Heart left ventricle (tissue), 13 donors: ENCODE data around the gene AGPAT3.

Experiments used
- POLR2A ChIP-seq, 2 donors: fragments of 450-650 bp; IDR thresholded peaks; one replicate each; pipeline ENCODE4 v1.6.1; 2017; ENCODE audit warnings: antibody characterized with exemption in 2 of 2, mild to moderate bottlenecking in 2 of 2, moderate library complexity in 2 of 2
- TF ChIP-seq, protein P1 (sequence below), 12 donors: fragments of 200-600 bp; sonication (generic) in 4 of 12; IDR thresholded peaks; one replicate each; pipeline versions ENCODE4 v1.5.0 to v1.8.0; 2018 to 2022; ENCODE audit warnings: antibody characterized with exemption in 12 of 12, mild to moderate bottlenecking in 5 of 12
- donor health status: ischemic (EF 13 %, LVEDD 7.1; RV severe dilation, severe dysfunction).
- donor health status: DM: no; HTN: yes; CAD: no.
- donor health status: DM: no; HTN: no; CAD: no.
- donor health status: ischemic (EF 25% LVEDD 6.9; RV normal size, moderate dysfunction).
- donor health status: ischemic (EF 25% LVEDD 5.7; RV mildly dilated, moderate dysfunction).
- donor health status: ischemic (EF 35%, LVEDD 5.7; RV mildly dilated, moderate dysfunction).
- donor health status: nonischemic (EF 11% LVEDD 7.7; RV severe dilation, severe dysfunction).
- donor health status: DM: yes; HTN: yes; CAD: no.
- donor health status: PGD.
- donor health status: ischemic (EF 29% LVEDD 5.4; RV normal size, mild dysfunction).
- donor health status: nonischemic (EF 23%, LVEDD 6.1; RV moderate dilation, normal function).

DNA sequence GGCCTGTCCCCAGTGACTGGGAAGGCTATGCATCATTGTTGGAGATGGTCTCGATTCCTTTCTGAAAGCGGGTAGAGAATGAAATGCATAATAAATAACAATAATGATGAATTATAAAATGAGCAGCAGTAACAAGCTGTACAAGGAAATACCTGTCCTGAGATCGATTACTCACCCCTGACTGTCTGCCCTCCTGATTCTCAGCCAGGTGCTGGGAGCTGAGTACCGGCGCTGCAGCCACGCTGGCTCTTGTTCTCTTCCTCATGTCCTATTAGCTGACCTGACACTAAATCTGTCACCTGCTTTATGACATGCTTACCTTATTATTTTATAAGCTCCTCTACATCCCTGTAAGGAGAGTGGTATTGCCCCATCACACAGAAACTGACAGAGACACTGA, 3.4 kb downstream of the AGPAT3 start:
- TF ChIP-seq, protein P1, sequence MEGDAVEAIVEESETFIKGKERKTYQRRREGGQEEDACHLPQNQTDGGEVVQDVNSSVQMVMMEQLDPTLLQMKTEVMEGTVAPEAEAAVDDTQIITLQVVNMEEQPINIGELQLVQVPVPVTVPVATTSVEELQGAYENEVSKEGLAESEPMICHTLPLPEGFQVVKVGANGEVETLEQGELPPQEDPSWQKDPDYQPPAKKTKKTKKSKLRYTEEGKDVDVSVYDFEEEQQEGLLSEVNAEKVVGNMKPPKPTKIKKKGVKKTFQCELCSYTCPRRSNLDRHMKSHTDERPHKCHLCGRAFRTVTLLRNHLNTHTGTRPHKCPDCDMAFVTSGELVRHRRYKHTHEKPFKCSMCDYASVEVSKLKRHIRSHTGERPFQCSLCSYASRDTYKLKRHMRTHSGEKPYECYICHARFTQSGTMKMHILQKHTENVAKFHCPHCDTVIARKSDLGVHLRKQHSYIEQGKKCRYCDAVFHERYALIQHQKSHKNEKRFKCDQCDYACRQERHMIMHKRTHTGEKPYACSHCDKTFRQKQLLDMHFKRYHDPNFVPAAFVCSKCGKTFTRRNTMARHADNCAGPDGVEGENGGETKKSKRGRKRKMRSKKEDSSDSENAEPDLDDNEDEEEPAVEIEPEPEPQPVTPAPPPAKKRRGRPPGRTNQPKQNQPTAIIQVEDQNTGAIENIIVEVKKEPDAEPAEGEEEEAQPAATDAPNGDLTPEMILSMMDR (IDR thresholded peaks at IDR 0.05) = no peak
- TF ChIP-seq POLR2A (IDR thresholded peaks at IDR 0.05) = no peak
